ENCODE measurements around the gene NR4A1.

- TF ChIP-seq ZNF274 (IDR thresholded peaks at IDR 0.05; ENCODE audit: low read depth, low read length), result no peak
- no peak for TF ChIP-seq SUZ12 (IDR thresholded peaks at IDR 0.05; ENCODE audit: extremely low read depth, insufficient read depth, insufficient read length)
Measured at GRCh38 chr12:52059582-52060497, 8.6 kb downstream of the NR4A1 start.

Measured in NT2/D1 (cell line).